Measurements from ENCODE around the gene EIF4G1. TPM values are rescaled to one million over a fixed set of nuclear protein-coding genes. Genes with fewer than 3 reads are reported as not detected.
A peak's percentile ranks its signal among the peaks of the same experiment; 100 is the strongest.

The EIF4G1 gene
- total RNA-seq, 1 donor from 2014 or later: 529 TPM

- peaks cover 17% of the 10 kb centered on the region for H3K4me1 Mint-ChIP-seq
- H3K27me3 Mint-ChIP-seq (ENCODE audit: low read depth): no peaks in the 10 kb centered on the region
- peaks cover 15% of the 10 kb centered on the region for H3K36me3 Mint-ChIP-seq (ENCODE audit: low read depth)
- H3K27ac Mint-ChIP-seq (ENCODE audit: unreplicated experiment): peak within 1 kb of the TSS; percentile 87
- H3K9me3 Mint-ChIP-seq: no peaks in the 10 kb centered on the region
- peak; percentile 92 for DNase-seq (ENCODE audit: low read depth, low spot score)
- H3K4me3 Mint-ChIP-seq: peak within 1 kb of the TSS; percentile 95
- peak; percentile 14 for TF ChIP-seq CTCF (conservative IDR thresholded peaks at IDR 0.05)
These were observed 15.5 kb upstream of the EIF4G1 start, which contains the start of gene PSMD2 for GRCh38 chr3:184298759-184299487. Gene PSMD2 (plus strand): TSS chr3:184299241. CDS start chr3:184299267, 26 bp downstream.

- Mint-ChIP-seq H3K4me3 (peak overlapping the region; percentile 95), H3K36me3 (ENCODE audit: low read depth) (peaks cover 18% of the 10 kb centered on the region)
These were observed 14.7 kb upstream of the EIF4G1 start for GRCh38 chr3:184299488-184300377.

GRCh38 chr3:184300378-184300720, 14.1 kb upstream of the EIF4G1 start:
- Mint-ChIP-seq H3K27ac (ENCODE audit: unreplicated experiment) (no peak overlapping the region), H3K4me3 (peak overlapping the region; percentile 95), H3K27me3 (ENCODE audit: low read depth) (no peaks in the 10 kb centered on the region), H3K4me1 (peaks cover 17% of the 10 kb centered on the region), H3K36me3 (ENCODE audit: low read depth) (peaks cover 18% of the 10 kb centered on the region), H3K9me3 (no peaks in the 10 kb centered on the region)
- DNase-seq (ENCODE audit: low read depth, low spot score): no peak
- TF ChIP-seq CTCF (conservative IDR thresholded peaks at IDR 0.05): no peak

More at GRCh38 chr3:184299488-184300377, 14.7 kb upstream of the EIF4G1 start:
- peak overlapping the region; percentile 87 for H3K27ac Mint-ChIP-seq (ENCODE audit: unreplicated experiment)
- H3K27me3 Mint-ChIP-seq (ENCODE audit: low read depth): no peaks in the 10 kb centered on the region
- H3K9me3 Mint-ChIP-seq: no peaks in the 10 kb centered on the region
- peaks cover 17% of the 10 kb centered on the region for H3K4me1 Mint-ChIP-seq
- TF ChIP-seq CTCF (conservative IDR thresholded peaks at IDR 0.05): no peak
- no peak for DNase-seq (ENCODE audit: low read depth, low spot score)

GRCh38 chr3:184305577-184305976, 8.8 kb upstream of the EIF4G1 start:
- no peaks in the 10 kb centered on the region for H3K9me3 Mint-ChIP-seq
- peak; percentile 58 for TF ChIP-seq CTCF (conservative IDR thresholded peaks at IDR 0.05)
- H3K4me3 Mint-ChIP-seq: peak overlapping the region; percentile 47
- H3K27me3 Mint-ChIP-seq (ENCODE audit: low read depth): no peaks in the 10 kb centered on the region
- peaks cover 2% of the 10 kb centered on the region for H3K4me1 Mint-ChIP-seq
- no peak overlapping the region for H3K27ac Mint-ChIP-seq (ENCODE audit: unreplicated experiment)
- no peak for DNase-seq (ENCODE audit: low read depth, low spot score)
- peaks cover 39% of the 10 kb centered on the region for H3K36me3 Mint-ChIP-seq (ENCODE audit: low read depth)

GRCh38 chr3:184306341-184306972, 7.9 kb upstream of the EIF4G1 start:
- Mint-ChIP-seq H3K4me3 (no peak overlapping the region), H3K27ac (ENCODE audit: unreplicated experiment) (no peak overlapping the region), H3K9me3 (no peaks in the 10 kb centered on the region), H3K36me3 (ENCODE audit: low read depth) (peaks cover 37% of the 10 kb centered on the region), H3K27me3 (ENCODE audit: low read depth) (no peaks in the 10 kb centered on the region), H3K4me1 (no peaks in the 10 kb centered on the region)
- no peak for TF ChIP-seq CTCF (conservative IDR thresholded peaks at IDR 0.05)
- no peak for DNase-seq (ENCODE audit: low read depth, low spot score)

Measured in neural crest cell (in vitro differentiated cells).